GM19463 (cell line): ENCODE data around the gene PSMD6.

Experiments used
- ATAC-seq: cut with Tn5 transposase; IDR thresholded peaks from one replicate; pipeline ENCODE4 v1.9.1; 2021; ENCODE audit warnings: mild to moderate bottlenecking, moderate library complexity; ENCODE audit not compliant: unreplicated experiment

Gene PSMD6

GRCh38 chr3:63980830-63981498 lies 42.3 kb downstream of the PSMD6 start:
- ATAC-seq: no peak

GRCh38 chr3:63980019-63980418 lies 43.3 kb downstream of the PSMD6 start:
- ATAC-seq: no peak

GRCh38 chr3:63979093-63979885 lies 44.0 kb downstream of the PSMD6 start:
- no peak for ATAC-seq

- ATAC-seq: no peak
Measured at GRCh38 chr3:63977893-63978292, 45.4 kb downstream of the PSMD6 start.

- ATAC-seq: no peak
Measured at GRCh38 chr3:63976872-63977200, 46.5 kb downstream of the PSMD6 start.

- no peak for ATAC-seq
Measured at GRCh38 chr3:63976161-63976871, 47.0 kb downstream of the PSMD6 start.

GRCh38 chr3:63975723-63976122 lies 47.6 kb downstream of the PSMD6 start:
- no peak for ATAC-seq

GRCh38 chr3:63974451-63974850 lies 48.8 kb downstream of the PSMD6 start:
- no peak for ATAC-seq

- no peak for ATAC-seq
Measured at GRCh38 chr3:63973406-63973805, 49.9 kb downstream of the PSMD6 start.

GRCh38 chr3:63972987-63973386 lies 50.3 kb downstream of the PSMD6 start:
- ATAC-seq: no peak

GRCh38 chr3:63972196-63972595 lies 51.1 kb downstream of the PSMD6 start:
- ATAC-seq: no peak

GRCh38 chr3:63970631-63971475 lies 52.4 kb downstream of the PSMD6 start:
- no peak for ATAC-seq

- no peak for ATAC-seq
Measured at GRCh38 chr3:63969876-63970275, 53.4 kb downstream of the PSMD6 start.

GRCh38 chr3:63968612-63969350 lies 54.5 kb downstream of the PSMD6 start:
- ATAC-seq: peak; percentile 17

GRCh38 chr3:63967675-63968611 lies 55.4 kb downstream of the PSMD6 start:
- peak; percentile 51 for ATAC-seq

GRCh38 chr3:63966871-63967270 lies 56.4 kb downstream of the PSMD6 start:
- no peak for ATAC-seq

GRCh38 chr3:63966007-63966406 lies 57.3 kb downstream of the PSMD6 start:
- no peak for ATAC-seq

GRCh38 chr3:63964681-63965485 lies 58.4 kb downstream of the PSMD6 start:
- ATAC-seq: no peak
